HPDE6-E6E7 (cell line): ENCODE data around the gene FOCAD.
"Not testable (repeated sequence)": the region's sequence is repeated elsewhere in the genome, so short reads cannot be mapped to it uniquely, and the experiment has no call there.

Experiments
- DNase-seq: peaks from one replicate; pipeline ENCODE4 v3.0.0; 2011; ENCODE audit warnings: missing footprints; ENCODE audit errors: extremely low spot score

FOCAD gene

DNA sequence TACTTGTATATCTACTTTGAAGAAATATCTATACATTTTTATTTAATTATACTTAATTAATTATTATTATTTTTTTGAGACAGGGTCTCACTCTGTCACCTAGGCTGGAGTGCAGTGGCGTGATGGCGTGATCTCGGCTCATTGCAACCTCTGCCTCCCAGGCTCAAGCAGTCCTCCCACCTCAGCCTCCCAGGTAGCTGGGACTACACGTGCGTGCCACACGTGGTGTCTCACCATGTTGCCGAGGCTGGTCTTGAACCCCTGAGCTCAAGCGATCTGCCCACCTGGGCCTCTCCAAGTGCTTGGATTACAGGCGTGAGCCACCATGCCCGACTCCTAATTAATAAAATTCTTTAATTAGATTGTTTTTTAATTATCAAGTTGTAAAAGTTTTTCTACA is 10.5 kb upstream of the FOCAD start:
- not testable (repeated sequence) for DNase-seq

DNA sequence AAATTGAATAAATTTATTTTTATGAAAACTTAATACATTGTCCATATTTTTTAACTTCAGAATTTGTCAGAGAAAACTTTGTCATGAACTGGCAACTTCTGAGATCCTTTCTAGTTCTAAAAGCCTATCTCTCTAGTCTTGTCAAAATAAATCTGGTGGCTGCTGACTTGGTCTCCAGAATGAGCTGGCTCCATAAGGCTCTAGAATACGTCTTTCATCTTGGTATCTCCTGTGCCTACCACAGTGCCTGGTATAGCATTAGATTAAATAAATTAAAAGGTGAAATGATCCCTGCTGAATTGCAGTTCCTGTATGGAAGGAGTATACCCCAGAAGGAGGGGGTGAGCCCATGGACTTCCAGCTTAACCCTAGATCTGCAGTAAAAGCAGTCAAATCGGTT is 2.6 kb upstream of the FOCAD start:
- no peak for DNase-seq

DNA sequence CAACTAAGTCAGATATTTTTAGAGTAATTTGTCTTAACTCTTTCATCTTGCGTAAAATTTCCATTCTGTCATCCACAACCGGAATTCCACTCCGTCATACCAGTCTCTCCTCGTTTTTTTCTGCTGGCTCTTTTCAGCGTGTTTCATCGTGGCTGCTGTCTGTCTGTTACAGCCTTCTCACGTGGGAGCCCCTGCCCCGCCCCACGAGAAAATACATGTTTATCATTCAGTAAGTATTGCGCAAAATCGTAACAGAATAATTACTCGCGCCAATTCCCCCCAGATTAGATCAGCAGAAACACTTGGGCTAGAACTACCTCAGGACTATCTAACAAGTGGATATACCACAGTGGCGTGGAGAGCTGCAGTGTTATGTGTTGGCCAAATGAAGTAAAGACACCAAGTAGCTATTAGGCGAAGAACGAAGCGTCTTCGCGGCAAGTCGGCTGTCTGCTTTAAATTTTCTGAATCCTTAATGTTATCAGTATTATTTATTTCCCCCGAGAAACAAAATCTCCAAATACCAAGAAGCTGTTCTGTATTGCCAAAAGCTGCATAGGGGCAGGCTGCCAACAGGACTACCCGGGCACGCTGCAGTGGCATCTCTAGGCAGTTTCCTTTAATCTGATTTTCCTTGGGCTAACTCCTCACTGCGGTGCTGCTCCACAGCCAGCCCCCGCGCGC is 566 bp upstream of the FOCAD start:
- no peak for DNase-seq

DNA sequence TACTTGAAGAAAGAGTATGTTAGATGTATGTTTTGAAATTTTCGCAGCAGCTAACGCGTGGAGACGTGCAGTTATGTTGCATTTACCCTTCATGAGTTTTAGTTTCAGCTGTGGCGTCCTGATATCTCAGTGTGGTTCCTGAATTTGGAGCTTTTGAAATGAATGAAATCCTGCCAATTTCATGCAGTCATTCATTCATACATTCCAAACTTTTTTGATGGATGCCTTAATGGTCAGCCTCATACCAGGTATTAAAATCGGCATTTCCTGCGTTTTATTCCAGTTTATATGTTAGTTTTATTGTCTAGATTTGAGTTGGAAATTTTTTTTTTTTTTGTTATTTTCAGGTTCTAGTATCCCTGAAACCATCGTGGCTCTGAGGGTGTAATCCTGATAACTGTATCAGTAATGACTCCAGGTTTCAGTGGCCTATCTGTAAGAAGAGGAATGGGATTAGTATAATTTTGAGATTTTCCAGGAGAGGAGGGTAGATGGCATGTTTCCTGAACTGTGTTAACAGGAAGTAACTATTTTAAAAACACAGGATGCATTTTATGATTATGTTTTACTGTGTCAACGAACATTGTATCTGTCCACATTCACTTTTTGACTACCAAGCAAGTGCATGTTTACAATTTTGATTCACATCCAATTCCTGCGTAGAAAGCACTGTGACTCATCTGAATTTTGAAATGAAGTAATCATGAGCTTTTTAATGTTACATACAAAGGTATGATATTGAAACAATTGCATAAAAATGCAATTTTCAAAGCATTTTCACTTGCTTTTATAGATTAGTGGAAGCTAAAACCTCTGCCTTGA is 1.0 kb downstream of the FOCAD start:
- DNase-seq: peak; percentile 32

DNA sequence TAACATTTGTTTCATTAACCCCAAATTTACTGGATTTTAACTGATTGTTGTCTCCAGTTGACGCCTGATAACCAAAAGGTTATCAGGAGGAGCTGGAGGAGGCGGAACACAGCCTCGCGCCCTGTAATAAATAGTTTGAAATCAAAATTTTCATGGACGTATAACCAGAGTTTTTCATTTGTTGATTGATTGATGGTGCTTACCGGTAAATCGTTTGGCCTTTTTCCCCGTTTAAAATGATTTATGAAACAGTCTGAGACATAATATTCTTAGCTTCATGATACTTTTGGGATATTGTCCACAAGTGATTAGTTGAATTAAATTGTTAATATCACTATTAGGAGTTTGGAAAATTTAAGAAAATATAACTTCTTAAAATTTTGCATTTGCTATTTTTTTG is 1.7 kb downstream of the FOCAD start:
- no peak for DNase-seq

DNA sequence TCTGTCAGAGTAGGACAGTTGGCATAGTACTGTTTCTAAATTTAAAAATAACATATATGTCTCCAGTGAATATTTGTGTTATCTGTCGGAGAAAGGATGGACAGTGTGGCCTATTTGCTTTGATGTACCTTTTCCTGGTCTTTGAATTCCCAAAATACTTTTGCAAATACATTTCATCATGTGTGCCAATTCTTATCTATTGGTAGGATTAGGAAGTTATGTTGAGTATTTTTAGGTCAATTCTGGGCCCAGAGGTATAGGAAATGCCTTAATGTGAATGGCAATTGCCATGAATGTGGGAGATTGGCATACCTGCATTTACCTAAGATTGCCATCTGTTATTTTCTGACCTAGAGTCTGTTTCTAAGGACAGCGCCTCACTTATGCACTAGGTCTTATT is 5.8 kb downstream of the FOCAD start:
- no peak for DNase-seq

DNA sequence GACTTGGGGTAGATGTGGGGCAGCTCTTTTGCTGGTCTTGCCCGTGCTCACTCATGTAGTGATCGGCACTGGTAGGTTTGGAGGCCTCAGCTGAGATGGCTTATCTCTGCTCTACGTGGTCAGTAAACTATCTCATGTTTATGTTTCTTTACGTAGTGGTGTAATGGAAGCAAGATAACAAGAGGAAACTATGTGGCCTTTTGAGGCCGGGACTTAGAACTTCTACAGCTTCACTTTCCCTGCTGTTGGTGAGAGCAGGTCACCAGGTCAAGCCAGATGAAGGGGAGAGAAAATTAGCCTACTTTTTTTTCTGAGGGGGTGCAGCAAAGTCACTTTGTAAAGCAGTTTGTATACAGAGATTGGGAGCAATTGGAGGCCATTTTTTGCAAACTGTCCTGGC is 8.5 kb downstream of the FOCAD start:
- DNase-seq: no peak

DNA sequence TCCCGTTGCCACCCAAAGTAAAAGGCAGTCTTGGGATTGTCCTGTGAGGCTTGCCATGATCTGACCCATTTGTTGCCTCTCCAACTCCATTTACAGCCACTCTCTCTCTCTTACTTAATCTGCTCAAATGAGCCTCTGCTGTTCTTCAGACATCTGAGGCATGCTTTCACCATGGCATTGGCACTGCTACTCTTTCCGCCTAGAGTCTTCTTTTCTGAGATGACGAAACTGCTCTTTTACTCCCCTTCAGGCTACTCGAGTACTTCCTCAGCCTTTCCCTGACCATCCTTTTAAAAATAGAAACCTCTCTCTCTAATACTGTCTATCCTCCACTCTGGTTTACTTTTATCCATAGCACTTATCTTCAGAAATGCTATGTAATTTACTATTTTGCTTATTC is 9.0 kb downstream of the FOCAD start:
- DNase-seq: no peak

DNA sequence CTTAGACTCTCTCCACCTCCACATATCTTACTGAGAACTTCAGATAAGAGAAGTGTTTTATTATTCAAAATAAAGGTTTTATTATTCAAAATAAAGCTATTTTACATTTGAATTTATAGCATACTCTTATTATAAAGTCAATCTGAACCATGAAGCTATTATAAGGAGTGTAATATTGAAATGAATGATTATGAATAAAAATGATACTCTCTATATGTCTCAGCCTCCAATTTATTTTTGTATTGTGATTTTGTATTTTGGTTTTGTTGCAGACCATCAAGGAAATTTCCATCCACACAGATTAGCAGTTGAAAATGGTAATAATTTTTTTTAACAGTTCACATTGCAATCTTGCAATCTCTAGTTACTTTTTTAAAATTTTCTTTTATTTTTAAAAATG is 10.2 kb downstream of the FOCAD start:
- DNase-seq: no peak

DNA sequence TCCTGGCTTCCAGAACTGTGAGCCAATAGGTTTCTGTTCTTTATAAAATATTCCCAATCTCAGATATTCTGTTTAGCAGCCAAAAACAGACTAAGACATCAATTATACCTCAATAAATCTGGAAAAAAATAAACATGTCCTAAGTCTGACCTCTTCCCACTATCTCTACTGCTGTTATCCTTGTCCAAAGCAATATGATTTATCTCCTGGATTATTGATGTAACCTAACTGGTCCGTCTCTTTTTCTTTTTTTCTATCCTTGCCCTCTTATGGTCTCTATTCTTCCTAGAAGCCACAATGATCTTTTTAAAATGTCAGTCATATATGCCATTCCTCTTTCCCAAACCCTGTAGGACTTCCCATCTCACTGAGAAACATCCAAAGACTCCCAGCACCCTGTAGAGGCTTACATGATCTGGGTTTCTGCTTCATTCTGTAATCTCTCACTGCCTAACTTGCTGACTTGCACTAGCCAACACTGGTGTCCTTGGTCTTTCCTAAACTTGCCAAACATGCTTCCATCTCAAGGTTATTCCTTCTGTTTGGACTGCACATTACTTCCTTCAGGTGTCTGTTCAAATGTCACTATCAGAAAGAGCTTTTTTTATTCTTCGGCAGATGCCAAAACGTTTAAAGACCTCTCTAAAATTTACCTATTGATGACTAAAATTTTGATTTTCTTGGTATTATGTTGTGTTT is 13.1 kb downstream of the FOCAD start:
- DNase-seq: no peak

DNA sequence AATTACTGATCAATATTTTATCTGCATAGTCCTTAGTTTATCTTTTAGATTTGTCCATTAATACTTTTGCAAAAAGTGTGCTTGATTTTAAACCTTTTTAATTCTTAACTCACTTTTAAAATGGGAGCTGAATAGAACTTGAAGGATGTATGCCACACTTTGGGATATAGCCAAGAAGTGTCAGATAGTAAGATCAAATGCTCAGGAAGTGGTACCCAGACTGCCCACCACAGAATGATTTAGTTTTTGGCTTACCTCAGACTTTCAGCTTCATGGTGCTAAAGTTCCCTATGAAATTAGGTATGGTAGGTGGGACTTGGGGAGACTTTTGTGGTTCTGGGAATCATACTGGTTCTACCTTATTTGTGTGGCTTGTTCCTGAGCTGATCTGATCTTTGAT is 14.7 kb downstream of the FOCAD start:
- DNase-seq: no peak

DNA sequence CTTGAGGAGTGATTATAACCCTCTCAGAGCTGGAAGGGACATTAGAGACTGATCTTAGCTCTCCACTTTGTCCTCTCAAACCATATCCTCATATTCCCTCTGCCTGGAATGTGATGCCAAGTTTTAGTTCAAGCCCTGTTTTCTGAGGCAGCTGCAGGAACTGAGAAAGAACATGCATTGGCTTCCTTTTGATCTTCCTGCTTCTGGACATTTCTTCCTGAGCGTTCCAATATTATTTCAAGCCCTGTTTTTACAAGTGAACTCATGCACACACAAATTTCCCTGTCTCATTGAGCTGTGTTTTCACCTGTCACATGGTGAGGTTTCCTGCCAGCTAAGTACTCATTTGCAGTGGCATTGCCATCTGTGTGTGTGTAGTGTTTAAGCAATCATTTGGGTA is 17.0 kb downstream of the FOCAD start:
- no peak for DNase-seq

DNA sequence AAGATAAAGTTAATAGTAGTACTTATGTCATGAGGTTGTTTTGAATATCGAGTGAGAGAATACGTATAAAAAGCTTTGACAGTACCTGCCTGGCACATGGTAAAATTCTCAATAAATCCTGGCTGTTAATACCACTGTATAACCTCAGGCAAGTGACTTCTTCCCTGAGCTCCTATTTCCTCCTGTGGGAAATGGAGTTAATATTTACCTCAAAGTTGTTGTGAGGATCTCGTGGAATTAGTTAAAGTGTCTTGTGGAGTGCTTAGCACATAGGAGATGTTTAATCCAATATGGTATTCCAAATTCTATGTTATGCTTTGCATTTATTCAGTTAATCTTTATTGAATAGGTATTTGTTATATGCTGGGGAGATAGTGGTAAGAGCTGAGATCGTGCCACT is 18.5 kb downstream of the FOCAD start:
- no peak for DNase-seq

DNA sequence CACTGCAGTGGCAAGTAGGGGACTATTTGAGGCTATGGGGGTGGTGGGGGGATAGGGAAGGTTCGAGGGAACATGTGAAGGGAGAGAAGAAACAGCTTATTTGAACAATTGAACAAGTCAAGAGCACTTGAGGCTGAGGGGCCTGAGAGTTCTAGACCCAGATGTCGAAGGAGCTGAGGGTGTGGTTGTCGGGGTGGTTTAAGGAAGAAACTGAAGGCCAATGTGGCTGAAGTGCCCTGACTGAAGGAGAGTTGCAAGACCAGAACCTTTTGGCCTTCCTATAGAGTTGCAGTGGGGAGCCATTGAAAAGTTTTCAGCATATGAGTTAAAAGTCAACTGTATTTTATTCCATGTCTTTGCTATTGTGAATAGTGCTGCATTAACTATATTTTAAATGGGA is 19.1 kb downstream of the FOCAD start:
- DNase-seq: no peak

DNA sequence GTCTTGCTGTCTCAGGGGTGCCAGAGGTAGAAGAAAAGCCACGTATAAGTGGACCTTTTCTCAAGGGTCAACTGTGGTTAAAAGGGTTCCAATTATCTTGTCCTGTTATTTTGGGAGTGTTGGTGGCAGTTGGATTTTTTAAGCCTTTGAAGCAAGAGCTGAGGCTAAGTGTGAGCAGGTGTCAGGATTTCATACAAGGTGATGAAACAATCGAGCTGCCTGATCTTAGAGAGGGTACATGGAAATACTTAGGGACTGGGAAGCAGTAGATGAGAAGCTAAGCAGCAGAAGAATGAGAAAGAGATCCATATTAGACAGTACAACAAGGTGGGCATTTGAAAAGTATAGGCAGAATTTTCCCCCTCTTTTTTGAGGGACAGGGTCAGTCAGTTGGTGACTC is 23.6 kb downstream of the FOCAD start:
- DNase-seq: no peak

DNA sequence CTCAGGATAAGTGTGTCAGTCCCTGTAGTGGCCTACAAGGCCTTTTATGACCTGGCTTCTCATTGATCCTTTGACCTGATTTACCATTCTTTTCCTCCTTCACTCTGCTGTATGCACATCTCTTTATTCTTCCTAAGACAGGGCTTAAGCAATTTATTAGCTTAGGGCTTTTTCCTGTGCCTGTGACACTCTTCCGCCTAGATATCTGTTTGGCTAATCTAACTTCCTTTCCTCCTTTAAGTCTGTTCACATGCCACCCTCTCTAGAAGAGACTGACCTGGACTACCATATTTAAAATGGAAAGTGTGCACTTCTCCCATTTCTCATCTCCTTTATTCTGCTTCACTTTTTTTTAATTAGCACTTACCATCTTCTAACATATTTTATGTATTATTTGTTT is 29.1 kb downstream of the FOCAD start:
- no peak for DNase-seq

DNA sequence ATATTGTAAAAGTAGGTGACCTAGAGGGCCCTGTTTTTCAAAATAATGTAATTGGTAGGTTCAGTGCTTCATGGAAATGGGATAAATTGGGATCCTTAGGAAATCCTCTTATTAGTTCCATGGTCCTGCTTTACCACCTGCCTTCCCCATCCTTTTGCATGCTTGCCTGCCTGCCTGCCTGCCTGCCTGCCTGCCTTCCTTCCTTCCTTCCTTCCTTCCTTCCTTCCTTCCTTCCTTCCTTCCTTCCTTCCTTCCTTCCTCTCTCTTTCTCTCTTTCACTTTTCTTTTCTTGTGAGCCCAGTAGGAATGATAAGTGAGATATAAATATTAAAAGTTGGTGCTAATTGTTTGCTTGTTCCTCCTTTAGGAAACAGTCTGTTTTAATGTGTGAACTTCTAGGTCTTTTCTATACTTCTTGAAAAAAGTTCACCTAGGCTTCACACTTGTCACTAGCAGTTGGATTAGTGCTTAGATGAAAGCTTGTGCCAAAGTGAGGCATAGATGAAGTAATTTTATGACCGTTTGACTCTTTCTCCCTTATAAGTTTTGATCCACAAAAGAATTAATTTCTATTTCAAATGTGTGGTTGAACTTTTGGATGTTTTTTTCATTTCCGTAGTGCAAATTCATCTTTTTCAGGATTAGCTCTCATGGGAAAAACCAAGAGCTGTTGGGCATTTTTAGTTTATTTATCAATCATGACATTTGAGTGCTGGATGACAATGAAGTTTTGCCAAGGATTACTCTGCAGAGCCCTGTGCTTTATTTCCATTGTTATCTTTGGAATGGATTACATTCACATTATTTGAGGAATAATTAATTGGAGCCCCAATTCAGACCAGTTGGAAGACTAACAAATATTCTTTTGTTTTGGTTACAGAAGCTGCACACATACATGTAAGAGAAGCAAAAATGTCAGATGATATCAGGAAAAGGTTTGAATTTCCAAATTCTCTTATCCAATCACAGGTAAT is 30.7 kb downstream of the FOCAD start:
- DNase-seq: no peak

DNA sequence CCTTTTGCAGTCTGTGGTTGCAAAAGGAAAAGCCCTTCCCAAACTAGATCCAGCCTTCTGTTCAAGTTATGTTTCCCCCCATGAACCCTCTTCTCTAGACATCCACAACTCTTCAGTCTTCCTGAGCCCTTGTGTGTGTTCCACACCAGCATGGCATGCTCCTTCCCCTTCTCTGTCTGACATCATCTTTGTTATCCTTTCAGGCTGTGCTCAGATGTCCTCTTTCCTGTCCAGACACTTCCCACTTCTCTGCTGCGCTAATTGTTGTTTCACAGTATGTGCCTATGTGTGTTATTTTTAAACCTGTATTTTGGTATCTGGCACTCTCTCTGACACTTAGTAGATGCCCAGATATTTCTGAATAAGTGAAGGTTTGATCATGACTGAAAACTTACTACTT is 38.2 kb downstream of the FOCAD start:
- no peak for DNase-seq

DNA sequence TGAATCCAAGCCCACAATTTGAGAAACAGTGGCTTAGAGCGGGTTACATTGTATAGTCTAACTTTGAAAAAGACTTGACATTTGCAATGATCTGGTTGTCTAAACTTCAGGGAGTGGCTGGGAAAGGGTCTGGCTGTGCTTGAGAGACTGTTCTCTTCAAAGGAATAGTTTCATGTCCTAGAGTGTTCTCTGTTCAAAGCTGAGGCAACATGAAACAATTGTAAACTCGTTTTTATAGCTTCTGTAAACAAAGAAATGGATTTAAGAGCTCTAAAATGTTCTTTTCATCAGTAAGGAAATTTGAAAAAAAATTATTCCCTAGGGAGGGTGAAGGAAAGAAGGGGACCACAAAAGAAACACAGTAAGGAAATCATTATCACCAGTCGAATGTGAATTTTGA is 41.6 kb downstream of the FOCAD start:
- DNase-seq: no peak

DNA sequence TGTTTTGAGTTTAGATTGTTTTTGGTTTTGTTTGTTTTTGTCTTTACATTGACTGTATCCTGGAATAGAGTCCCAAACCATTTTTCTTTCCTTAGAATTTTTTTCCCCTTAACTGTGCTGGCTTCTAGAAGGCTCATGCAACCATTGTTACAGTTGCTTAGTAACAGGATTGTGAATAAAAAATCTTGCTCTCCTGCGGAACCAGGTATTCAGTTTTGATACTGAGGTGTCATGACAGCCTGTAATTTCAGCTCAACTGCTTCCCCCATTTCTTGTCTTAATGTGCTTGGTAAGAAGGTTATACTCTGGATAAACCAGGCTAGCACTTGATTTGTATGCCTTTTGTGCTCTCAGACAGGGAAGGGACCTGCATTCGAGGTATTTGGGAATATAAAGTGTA is 42.1 kb downstream of the FOCAD start:
- DNase-seq: no peak

DNA sequence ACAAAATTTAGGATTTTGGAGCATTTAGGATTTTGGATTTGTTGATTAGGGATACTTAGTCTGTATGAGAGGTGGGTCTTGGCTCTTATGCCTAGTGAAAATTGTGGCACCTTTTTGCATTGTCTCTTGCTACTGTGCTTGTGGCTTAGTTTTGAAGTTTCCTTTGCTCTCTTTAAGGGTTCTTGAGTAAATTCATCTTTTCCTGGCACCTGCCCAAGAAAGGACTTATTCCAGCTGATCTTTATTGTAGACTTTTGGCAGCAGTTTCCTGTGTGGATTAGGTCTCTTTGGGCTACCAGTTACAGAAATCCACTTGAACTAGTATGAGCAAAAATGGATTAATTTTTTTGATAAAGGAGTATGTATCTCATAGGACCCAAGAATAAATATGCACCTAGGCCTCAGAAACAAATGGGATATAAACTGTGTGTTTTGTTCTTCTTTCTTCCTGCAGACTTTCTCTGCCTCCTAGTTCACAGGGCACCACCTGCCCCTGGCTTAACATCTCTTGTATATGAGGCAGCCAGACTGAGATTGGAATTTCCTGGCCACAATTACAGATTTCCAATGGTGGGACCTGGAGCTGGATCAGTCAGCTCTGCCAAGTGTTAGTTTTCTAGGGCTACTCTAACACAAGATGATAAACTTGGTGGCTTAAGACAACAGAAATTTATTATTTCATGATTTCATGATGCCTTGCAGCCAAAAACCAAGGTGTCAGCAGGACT is 44.6 kb downstream of the FOCAD start:
- no peak for DNase-seq
